Thoracic aorta (tissue), 2 donors: ENCODE data around the gene USPL1. TPM values are rescaled to one million over a fixed set of nuclear protein-coding genes. Genes with fewer than 3 reads are reported as not detected.

Source experiments
- ATAC-seq: fragments of 150-250 bp; one replicate; pipeline ENCODE4 v1.8.0; 2017; ENCODE audit warnings: low read depth; ENCODE audit not compliant: insufficient number of reproducible peaks, low FRiP score
- DNase-seq: peaks from one replicate; pipeline ENCODE4 v3.0.0-alpha.2; 2020; ENCODE audit warnings: low spot score
- H3K27ac ChIP-seq, 2 donors: fragments of 200-600 bp; sonication (generic); 1 replicate in 1 of 2; 2 replicates in 1 of 2; pipeline ENCODE4 v1.5.1; 2016; ENCODE audit warnings: mild to moderate bottlenecking in 2 of 2, moderate library complexity in 2 of 2
- H3K27me3 ChIP-seq: fragments of 200-600 bp; sonication (generic); replicated peaks from 2 replicates; pipeline ENCODE4 v1.6.0; 2016; ENCODE audit warnings: mild to moderate bottlenecking; ENCODE audit not compliant: insufficient read depth
- H3K36me3 ChIP-seq: fragments of 200-600 bp; sonication (generic); one replicate; pipeline ENCODE4 v1.5.1; 2016
- H3K4me1 ChIP-seq, 2 donors: fragments of 200-600 bp; sonication (generic); 1 replicate in 1 of 2; 2 replicates in 1 of 2; pipeline versions ENCODE4 v1.5.1 to v1.6.0; 2016; ENCODE audit warnings: low read depth in 2 of 2, mild to moderate bottlenecking in 1 of 2; ENCODE audit not compliant: control insufficient read depth in 1 of 2
- H3K4me3 ChIP-seq: fragments of 200-600 bp; sonication (generic); 2 replicates; pipeline ENCODE4 v1.5.1; 2016; ENCODE audit warnings: mild to moderate bottlenecking
- H3K9me3 ChIP-seq: fragments of 200-600 bp; sonication (generic); 2 replicates; pipeline ENCODE4 v1.5.1; 2016
- total RNA-seq, 2 donors: library from RNA; depleted of rRNA; stranded (reverse); fragments of >200 nt; gene quantifications; one replicate each; pipeline versions ENCODE4 v1.1.0 to v1.2.3, GENCODE V29; 2016
- TF ChIP-seq, protein P1 (sequence below): fragments of 200-600 bp; sonication (generic); IDR thresholded peaks from one replicate; pipeline ENCODE4 v1.5.1; 2019; ENCODE audit warnings: antibody characterized with exemption

The USPL1 gene
- total RNA-seq, 2 donors from 2014 or later = 20.7 to 25.3 TPM

DNA sequence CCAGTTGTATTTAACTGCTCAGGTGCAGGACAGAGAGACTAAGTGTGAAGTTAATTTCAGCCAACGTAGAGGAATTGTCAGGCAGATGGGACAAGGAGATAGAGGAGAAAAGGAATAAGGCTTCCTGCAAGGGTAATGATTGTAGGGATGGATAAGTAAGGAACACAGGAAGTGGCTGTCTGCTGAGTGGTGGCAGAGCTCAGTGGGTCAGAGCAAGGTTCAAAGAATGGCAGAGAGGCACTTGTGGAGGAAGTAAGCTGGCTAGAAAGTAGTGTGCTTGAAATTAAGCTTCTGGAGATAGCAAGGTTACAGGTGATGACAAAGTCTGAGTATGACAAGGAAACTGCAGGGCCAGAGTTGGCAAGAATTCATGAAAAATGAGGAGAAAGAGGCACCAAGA is 47.9 kb downstream of the USPL1 start:
- no peaks in the 10 kb centered on the region for H3K4me1 ChIP-seq
- no peaks in the 10 kb centered on the region for H3K36me3 ChIP-seq
- TF ChIP-seq, protein P1, sequence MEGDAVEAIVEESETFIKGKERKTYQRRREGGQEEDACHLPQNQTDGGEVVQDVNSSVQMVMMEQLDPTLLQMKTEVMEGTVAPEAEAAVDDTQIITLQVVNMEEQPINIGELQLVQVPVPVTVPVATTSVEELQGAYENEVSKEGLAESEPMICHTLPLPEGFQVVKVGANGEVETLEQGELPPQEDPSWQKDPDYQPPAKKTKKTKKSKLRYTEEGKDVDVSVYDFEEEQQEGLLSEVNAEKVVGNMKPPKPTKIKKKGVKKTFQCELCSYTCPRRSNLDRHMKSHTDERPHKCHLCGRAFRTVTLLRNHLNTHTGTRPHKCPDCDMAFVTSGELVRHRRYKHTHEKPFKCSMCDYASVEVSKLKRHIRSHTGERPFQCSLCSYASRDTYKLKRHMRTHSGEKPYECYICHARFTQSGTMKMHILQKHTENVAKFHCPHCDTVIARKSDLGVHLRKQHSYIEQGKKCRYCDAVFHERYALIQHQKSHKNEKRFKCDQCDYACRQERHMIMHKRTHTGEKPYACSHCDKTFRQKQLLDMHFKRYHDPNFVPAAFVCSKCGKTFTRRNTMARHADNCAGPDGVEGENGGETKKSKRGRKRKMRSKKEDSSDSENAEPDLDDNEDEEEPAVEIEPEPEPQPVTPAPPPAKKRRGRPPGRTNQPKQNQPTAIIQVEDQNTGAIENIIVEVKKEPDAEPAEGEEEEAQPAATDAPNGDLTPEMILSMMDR = no peak

DNA sequence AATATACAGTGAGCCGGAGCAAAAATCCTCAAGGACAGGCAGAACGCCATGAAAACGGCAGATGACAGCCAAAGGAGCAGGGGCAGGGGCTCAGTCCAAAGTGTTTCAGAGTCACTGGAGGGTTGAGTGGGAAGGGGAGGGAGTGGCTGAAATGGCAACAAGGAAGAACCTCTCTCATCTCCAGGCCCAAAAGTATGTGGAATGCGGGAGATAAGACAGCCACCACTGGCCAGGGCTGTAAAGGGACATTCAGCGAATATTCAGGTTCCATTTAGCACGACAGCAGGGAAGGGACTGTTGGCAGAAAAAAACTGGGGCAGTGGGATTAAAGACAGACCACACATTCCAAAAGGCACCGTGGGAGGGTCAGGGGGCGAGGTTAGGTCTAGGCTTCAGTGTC is 48.4 kb downstream of the USPL1 start:
- TF ChIP-seq, protein P1 = no peak
- H3K36me3 ChIP-seq = no peaks in the 10 kb centered on the region
- no peak for DNase-seq
- H3K27ac ChIP-seq = no peak overlapping the region
- H3K4me3 ChIP-seq = no peak overlapping the region
- no peaks in the 10 kb centered on the region for H3K4me1 ChIP-seq
- ATAC-seq = no peak
- no peaks in the 10 kb centered on the region for H3K27me3 ChIP-seq
- H3K9me3 ChIP-seq = no peaks in the 10 kb centered on the region

More for the DNA sequence above, 47.9 kb downstream of the USPL1 start:
- Histone ChIP-seq H3K9me3 (no peaks in the 10 kb centered on the region), H3K27me3 (no peaks in the 10 kb centered on the region), H3K27ac (no peak overlapping the region), H3K4me3 (no peak overlapping the region)
- DNase-seq (no peak), ATAC-seq (no peak)

DNA sequence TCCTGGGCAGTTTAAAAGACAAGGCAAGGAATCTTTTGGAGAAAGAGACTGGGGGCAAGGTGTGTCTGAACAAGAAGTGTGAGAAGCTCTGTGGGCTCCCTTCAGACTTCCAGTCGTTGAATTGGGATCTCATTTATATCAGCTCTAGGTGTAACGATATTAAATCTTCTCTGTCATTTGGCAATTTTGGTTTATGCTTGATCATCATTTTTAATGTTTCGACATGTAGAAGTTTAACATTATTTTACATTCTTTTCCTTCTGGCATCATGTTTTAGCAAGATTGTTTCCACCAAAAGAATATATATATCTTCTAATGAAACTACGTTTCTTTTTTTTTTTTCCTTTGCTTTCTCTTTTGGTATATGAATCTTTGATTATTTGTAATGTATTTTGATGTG is 49.3 kb downstream of the USPL1 start:
- Histone ChIP-seq H3K27ac (no peak overlapping the region), H3K4me3 (no peak overlapping the region), H3K27me3 (no peaks in the 10 kb centered on the region), H3K9me3 (no peaks in the 10 kb centered on the region), H3K36me3 (no peaks in the 10 kb centered on the region), H3K4me1 (no peaks in the 10 kb centered on the region)
- ATAC-seq = no peak
- no peak for DNase-seq
- TF ChIP-seq, protein P1 = no peak

DNA sequence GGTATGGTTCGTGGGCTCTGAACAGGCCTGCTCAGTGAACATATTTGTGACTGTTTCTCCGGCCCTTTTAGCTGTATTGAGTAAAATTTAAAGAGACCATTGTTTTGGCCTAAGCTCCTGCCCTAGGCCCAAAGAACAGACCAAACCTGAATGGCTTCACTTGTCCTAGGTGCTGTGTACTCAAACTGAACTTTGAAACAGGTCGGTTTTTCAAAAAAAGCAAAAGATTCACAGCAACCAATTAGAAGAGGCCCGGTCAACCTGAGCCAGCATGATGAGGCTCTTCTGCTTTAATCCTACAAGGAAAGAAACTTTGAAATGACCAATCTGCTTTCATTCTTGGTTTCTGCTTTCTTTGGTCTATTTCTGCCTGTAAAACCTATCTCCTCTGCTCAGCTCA is 50.6 kb downstream of the USPL1 start:
- H3K36me3 ChIP-seq = no peaks in the 10 kb centered on the region
- peaks cover 0 to 1% of the 10 kb centered on the region in 2 donors for H3K4me1 ChIP-seq
- H3K27ac ChIP-seq = no peak overlapping the region
- ATAC-seq (no peak), DNase-seq (no peak)
- TF ChIP-seq, protein P1 = no peak
- H3K4me3 ChIP-seq = no peak overlapping the region
- no peaks in the 10 kb centered on the region for H3K27me3 ChIP-seq
- H3K9me3 ChIP-seq = no peaks in the 10 kb centered on the region

DNA sequence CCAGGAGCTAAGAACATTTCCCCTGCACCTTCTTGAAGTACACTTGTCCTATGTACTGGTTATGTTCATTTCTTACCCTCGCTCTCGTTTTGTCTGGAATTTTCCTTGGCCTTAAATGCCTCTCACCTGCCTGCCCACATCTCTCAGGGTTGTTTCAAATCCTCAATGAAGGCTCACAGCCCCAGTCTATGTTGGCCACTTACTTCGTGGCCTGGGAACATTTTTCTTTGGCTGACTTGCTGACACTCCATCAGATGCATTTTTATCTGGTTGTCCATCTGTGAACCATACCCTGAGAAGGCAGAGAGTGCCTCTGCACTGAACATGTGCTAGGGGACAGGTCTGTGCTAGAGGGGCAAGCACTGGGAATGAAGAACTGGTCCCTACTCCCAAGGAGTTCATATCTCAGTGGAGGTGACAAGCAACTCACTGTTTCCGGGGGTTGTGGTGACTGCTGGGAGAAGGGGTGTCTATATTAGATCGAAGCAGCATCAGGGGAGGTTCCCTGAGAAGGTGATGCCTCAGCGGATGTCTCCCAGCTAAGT is 53.6 kb downstream of the USPL1 start:
- H3K27ac ChIP-seq = no peak overlapping the region
- no peaks in the 10 kb centered on the region for H3K9me3 ChIP-seq
- H3K4me1 ChIP-seq = peaks cover 0 to 5% of the 10 kb centered on the region in 2 donors
- TF ChIP-seq, protein P1 = no peak
- H3K27me3 ChIP-seq = no peaks in the 10 kb centered on the region
- H3K36me3 ChIP-seq = no peaks in the 10 kb centered on the region
- H3K4me3 ChIP-seq = no peak overlapping the region
- no peak for ATAC-seq
- DNase-seq = no peak
